ENCODE results near the gene RERG.

DNA sequence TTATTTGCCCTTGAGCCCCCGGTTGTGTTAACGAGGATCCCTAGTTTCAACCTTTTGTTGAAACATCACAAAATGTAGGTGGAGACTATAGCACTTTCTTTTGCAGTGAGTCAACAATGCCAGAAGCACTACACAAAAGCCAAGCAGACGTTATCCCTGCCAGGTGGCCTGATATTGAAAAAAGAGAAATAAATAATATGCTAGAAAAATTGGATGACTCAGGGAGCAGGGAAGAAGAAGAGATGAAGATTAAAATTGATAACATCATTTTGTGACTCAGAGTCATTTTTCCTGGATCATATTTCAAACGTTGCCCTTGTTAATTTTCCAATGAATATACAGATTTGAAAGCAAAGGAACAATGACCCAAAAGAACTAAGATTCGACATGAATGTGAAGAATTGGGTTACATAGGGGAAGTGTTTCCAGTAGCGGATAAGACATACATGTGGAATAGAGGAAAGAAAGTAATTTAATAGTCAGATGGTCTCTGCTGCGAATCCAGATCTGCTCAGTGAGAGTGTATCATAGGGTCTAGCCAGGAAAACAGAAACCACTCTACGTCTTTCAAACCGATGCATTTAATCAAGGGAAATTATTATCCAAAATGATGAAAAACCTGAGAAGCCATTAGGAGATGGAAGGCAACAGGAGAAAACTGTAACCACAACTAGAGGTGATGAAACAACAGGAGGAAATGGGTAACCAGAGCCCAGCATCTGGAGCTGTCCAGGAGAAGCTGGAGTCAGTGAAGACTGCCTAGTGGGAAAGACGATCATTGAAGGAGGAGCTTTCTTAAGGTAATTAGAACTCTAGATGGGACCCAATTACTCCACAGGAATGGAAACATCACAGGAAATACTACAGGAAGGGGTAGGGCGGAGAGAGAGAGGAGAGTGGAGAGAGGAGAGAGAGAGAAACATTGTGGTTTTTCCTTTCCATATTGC is 57.9 kb downstream of the RERG start:
- no peak for TF ChIP-seq POLR2AphosphoS5 (IDR thresholded peaks at IDR 0.05)
- TF ChIP-seq, protein P1, sequence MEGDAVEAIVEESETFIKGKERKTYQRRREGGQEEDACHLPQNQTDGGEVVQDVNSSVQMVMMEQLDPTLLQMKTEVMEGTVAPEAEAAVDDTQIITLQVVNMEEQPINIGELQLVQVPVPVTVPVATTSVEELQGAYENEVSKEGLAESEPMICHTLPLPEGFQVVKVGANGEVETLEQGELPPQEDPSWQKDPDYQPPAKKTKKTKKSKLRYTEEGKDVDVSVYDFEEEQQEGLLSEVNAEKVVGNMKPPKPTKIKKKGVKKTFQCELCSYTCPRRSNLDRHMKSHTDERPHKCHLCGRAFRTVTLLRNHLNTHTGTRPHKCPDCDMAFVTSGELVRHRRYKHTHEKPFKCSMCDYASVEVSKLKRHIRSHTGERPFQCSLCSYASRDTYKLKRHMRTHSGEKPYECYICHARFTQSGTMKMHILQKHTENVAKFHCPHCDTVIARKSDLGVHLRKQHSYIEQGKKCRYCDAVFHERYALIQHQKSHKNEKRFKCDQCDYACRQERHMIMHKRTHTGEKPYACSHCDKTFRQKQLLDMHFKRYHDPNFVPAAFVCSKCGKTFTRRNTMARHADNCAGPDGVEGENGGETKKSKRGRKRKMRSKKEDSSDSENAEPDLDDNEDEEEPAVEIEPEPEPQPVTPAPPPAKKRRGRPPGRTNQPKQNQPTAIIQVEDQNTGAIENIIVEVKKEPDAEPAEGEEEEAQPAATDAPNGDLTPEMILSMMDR (IDR thresholded peaks at IDR 0.05; ENCODE audit: poor library complexity, severe bottlenecking): no peak
- TF ChIP-seq, protein P2, sequence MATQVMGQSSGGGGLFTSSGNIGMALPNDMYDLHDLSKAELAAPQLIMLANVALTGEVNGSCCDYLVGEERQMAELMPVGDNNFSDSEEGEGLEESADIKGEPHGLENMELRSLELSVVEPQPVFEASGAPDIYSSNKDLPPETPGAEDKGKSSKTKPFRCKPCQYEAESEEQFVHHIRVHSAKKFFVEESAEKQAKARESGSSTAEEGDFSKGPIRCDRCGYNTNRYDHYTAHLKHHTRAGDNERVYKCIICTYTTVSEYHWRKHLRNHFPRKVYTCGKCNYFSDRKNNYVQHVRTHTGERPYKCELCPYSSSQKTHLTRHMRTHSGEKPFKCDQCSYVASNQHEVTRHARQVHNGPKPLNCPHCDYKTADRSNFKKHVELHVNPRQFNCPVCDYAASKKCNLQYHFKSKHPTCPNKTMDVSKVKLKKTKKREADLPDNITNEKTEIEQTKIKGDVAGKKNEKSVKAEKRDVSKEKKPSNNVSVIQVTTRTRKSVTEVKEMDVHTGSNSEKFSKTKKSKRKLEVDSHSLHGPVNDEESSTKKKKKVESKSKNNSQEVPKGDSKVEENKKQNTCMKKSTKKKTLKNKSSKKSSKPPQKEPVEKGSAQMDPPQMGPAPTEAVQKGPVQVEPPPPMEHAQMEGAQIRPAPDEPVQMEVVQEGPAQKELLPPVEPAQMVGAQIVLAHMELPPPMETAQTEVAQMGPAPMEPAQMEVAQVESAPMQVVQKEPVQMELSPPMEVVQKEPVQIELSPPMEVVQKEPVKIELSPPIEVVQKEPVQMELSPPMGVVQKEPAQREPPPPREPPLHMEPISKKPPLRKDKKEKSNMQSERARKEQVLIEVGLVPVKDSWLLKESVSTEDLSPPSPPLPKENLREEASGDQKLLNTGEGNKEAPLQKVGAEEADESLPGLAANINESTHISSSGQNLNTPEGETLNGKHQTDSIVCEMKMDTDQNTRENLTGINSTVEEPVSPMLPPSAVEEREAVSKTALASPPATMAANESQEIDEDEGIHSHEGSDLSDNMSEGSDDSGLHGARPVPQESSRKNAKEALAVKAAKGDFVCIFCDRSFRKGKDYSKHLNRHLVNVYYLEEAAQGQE (IDR thresholded peaks at IDR 0.05; ENCODE audit: borderline replicate concordance): no peak
- no peak for TF ChIP-seq TAF1 (IDR thresholded peaks at IDR 0.05; ENCODE audit: low read depth)
- no peak for TF ChIP-seq EZH2 (IDR thresholded peaks at IDR 0.05; ENCODE audit: borderline replicate concordance, insufficient read depth, low read length, poor library complexity, severe bottlenecking)
- no peak for TF ChIP-seq RAD21 (conservative IDR thresholded peaks at IDR 0.05)
- TF ChIP-seq EP300 (conservative IDR thresholded peaks at IDR 0.05; ENCODE audit: poor library complexity, severe bottlenecking): no peak
- no peak for TF ChIP-seq MXI1 (conservative IDR thresholded peaks at IDR 0.05; ENCODE audit: poor library complexity, severe bottlenecking)

All from neural cell (in vitro differentiated cells).